Kidney (tissue), 14 donors: ENCODE measurements around the gene RPL10. TPM values are rescaled to one million over a fixed set of nuclear protein-coding genes. Genes with fewer than 3 reads are reported as not detected.

Experiments
- DNase-seq, 5 donors: peaks; one replicate each; pipeline ENCODE4 v3.0.0-alpha.2; 2013 to 2020
- FAIRE-seq: peaks from 2 replicates; lab custom pipeline; 2012; peaks lifted over from hg19 to GRCh38; lab: Jason Lieb, UNC
- H3K27ac ChIP-seq, 2 donors: one replicate each; pipeline ENCODE4 v1.7.0; 2013; ENCODE audit warnings: low read depth in 2 of 2, low read length in 2 of 2, inconsistent platforms in 1 of 2
- H3K27me3 ChIP-seq: one replicate; pipeline ENCODE4 v1.7.1; 2013; ENCODE audit warnings: low read length, inconsistent platforms; ENCODE audit not compliant: control insufficient read depth, insufficient read depth
- H3K36me3 ChIP-seq, 3 donors: one replicate each; pipeline versions ENCODE4 v1.7.0 to v1.7.1; 2013; ENCODE audit warnings: low read length in 3 of 3, control low read depth in 1 of 3, inconsistent platforms in 1 of 3; ENCODE audit not compliant: insufficient read depth in 3 of 3, control insufficient read depth in 2 of 3
- H3K4me1 ChIP-seq, 3 donors: one replicate each; pipeline versions ENCODE4 v1.7.0 to v1.7.1; 2013; ENCODE audit warnings: low read length in 3 of 3, inconsistent platforms in 1 of 3, low read depth in 1 of 3; ENCODE audit not compliant: control insufficient read depth in 2 of 3, insufficient read depth in 2 of 3
- H3K4me3 ChIP-seq, 3 donors: one replicate each; pipeline versions ENCODE4 v1.7.0 to v1.8.1; 2013; ENCODE audit warnings: low read length in 3 of 3, control low read depth in 1 of 3, inconsistent platforms in 1 of 3
- H3K9ac ChIP-seq, 3 donors: one replicate each; pipeline versions ENCODE4 v1.7.0 to v1.7.1; 2013; ENCODE audit warnings: low read length in 3 of 3, control low read depth in 1 of 3, inconsistent platforms in 1 of 3
- H3K9me3 ChIP-seq, 3 donors: one replicate each; pipeline versions ENCODE4 v1.7.0 to v1.7.1; 2013; ENCODE audit warnings: low read length in 3 of 3, control low read depth in 1 of 3, inconsistent platforms in 1 of 3; ENCODE audit not compliant: control insufficient read depth in 2 of 3, insufficient read depth in 1 of 3
- intact Hi-C: fragments of 100-400 bp; cut with DNase I; formaldehyde crosslinking; loops from one replicate; pipeline ENCODE4 v1.11.1; 2022
- polyA plus RNA-seq: library from polyadenylated mRNA; stranded (reverse); fragments of 350-450 nt; fragmentation: Illumina TruSeq; extraction: RNeasy Lipid Tissue Mini Kit (QIAGEN cat#74804); gene quantifications from one replicate; pipeline ENCODE4 v1.2.3, GENCODE V29; 2014; ENCODE audit warnings: low read depth, low replicate concordance; ENCODE audit not compliant: insufficient read depth
- total RNA-seq: library from RNA; stranded (reverse); fragmentation: NEBNext Ultra II Directional; extraction: Animal tissue kit (Norgen Biotek cat#: 25700); gene quantifications from one replicate; pipeline ENCODE4 v1.2.1, GENCODE V29; 2021
- TF ChIP-seq, protein P1 (sequence below): IDR thresholded peaks from 3 replicates; pipeline ENCODE4 v1.5.1; 2012; ENCODE audit warnings: mild to moderate bottlenecking, moderate library complexity, borderline replicate concordance; ENCODE audit not compliant: insufficient read depth; ENCODE audit errors: extremely low read depth
- donor health status: control.
- donor health status: control.
- donor health status: control.
- donor health status: control.
- donor health status: control.
- donor health status: DM: yes; HTN: yes; CAD: no.
- donor health status: Normal renal cell carcinoma (clear cell type).

The RPL10 gene
- total and polyA plus RNA-seq, 2 donors from 2014 or later, result 2,684 to 2,858 TPM

DNA sequence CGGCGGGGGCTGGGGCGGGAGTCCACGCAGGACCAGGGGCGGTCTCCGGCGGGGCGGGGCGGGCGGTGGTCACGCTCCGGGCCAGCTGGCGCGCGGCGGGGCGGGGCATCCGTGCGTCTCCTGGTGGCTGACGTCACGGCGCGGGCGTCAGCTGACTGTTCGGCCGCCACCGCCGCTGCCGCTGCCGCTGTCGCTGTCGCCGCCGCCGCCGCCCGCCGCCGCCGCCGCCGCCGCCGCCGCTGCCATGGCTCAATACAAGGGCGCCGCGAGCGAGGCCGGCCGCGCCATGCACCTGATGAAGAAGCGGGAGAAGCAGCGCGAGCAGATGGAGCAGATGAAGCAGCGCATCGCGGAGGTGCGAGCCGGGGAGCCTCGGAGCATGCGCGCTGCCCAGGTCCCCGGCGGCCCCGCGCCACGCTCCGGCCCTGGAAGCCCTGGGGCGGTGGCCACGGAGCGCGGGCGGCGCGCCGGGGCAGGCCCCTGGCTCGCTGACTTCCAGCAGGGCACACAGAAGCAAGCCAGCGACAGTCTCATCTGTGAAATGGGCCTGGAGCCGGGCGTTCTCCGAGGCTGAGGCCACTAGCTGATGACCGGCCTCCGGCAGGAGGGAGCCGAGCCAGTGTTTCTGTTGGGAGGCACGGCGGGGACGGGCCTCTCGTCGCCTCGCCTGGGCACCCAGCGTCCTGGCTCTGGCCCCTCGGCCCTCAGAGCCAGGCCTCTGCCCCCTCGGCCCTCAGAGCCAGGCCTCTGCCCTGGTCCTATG lies 46.0 kb downstream of the RPL10 start, which contains the start of gene FAM50A:
Gene FAM50A, plus strand, starts transcription at position 150 of the 763 bp plus-strand sequence. Its CDS starts 95 bp downstream, at position 245.
- Histone ChIP-seq H3K36me3 (peaks cover 0 to 12% (median 7%) of the 10 kb centered on the region in 3 donors), H3K4me3 (peak within 1 kb of the TSS in 2 of 3 donors; percentile 48 to 55), H3K27me3 (no peaks in the 10 kb centered on the region), H3K4me1 (peaks cover 0 to 10% (median 0%) of the 10 kb centered on the region in 3 donors), H3K27ac (peak within 1 kb of the TSS; percentile 53 to 86), H3K9ac (peak within 1 kb of the TSS in 2 of 3 donors; percentile 48 to 55), H3K9me3 (no peaks in the 10 kb centered on the region)
- intact Hi-C loops, result no loop called here
- FAIRE-seq (no peak), DNase-seq (peak; percentile 66 to 92 (median 80))
- TF ChIP-seq, protein P1, sequence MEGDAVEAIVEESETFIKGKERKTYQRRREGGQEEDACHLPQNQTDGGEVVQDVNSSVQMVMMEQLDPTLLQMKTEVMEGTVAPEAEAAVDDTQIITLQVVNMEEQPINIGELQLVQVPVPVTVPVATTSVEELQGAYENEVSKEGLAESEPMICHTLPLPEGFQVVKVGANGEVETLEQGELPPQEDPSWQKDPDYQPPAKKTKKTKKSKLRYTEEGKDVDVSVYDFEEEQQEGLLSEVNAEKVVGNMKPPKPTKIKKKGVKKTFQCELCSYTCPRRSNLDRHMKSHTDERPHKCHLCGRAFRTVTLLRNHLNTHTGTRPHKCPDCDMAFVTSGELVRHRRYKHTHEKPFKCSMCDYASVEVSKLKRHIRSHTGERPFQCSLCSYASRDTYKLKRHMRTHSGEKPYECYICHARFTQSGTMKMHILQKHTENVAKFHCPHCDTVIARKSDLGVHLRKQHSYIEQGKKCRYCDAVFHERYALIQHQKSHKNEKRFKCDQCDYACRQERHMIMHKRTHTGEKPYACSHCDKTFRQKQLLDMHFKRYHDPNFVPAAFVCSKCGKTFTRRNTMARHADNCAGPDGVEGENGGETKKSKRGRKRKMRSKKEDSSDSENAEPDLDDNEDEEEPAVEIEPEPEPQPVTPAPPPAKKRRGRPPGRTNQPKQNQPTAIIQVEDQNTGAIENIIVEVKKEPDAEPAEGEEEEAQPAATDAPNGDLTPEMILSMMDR, result no peak

DNA sequence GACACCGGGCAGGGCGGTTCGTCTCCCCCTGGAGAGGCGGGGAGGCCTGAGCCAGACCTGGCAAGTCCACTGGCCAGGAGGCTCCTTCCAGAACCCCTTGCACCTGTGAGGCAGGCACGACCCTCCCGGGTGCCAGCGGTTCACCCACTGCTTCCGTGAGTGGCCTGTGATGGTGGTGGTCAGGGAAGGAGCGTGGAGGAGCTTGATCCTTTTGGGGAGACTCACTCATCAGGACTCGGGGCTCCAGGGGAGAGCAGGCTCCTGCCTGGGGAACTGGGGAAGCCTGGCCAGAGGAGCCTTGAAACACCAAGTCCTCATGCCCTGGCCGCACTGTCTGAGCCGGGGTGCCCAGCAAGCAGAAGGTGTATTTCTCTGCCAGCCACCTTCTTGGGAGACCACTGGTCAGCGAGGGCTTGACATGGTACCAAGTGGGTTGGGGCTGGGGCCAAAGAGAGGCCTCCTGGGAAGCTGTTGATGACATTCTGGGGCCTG lies 46.6 kb downstream of the RPL10 start:
- H3K9ac ChIP-seq, result peak overlapping the region in 2 of 3 donors; percentile 48 to 55
- H3K27me3 ChIP-seq, result no peaks in the 10 kb centered on the region
- intact Hi-C loops, result no loop called here
- H3K4me3 ChIP-seq, result peak overlapping the region in 2 of 3 donors; percentile 45 to 55
- FAIRE-seq (no peak), DNase-seq (peak in 1 of 5 donors; percentile 78)
- no peaks in the 10 kb centered on the region for H3K9me3 ChIP-seq
- H3K27ac ChIP-seq, result peak overlapping the region in 1 of 2 donors; percentile 22
- H3K4me1 ChIP-seq, result peaks cover 0 to 10% (median 0%) of the 10 kb centered on the region in 3 donors
- H3K36me3 ChIP-seq, result peaks cover 0 to 12% (median 8%) of the 10 kb centered on the region in 3 donors
- TF ChIP-seq, protein P1, result no peak

DNA sequence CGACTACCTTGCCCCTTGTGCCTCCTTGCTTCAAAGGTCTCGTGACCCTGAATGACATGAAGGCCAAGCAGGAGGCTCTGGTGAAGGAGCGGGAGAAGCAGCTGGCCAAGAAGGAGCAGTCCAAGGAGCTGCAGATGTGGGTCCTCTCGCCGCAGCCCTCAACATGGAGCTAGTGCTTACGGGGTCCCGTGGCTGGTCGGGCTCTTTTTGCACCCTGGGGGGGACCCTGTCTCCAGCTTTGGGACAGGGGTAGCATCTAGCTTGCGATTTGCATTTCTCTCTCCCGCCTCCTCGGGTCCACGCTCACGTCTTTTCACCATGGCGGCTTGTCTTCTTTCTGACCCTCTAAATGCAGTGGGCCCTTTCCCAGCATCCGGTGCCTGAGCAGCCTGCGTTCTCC lies 47.6 kb downstream of the RPL10 start:
- H3K4me3 ChIP-seq, result no peak overlapping the region
- intact Hi-C loops, result no loop called here
- FAIRE-seq (no peak), DNase-seq (peak in 1 of 5 donors; percentile 66)
- peaks cover 0 to 10% (median 0%) of the 10 kb centered on the region in 3 donors for H3K4me1 ChIP-seq
- H3K27ac ChIP-seq, result no peak overlapping the region
- TF ChIP-seq, protein P1, result no peak
- H3K27me3 ChIP-seq, result no peaks in the 10 kb centered on the region
- H3K36me3 ChIP-seq, result peaks cover 0 to 11% (median 8%) of the 10 kb centered on the region in 3 donors
- H3K9me3 ChIP-seq, result no peaks in the 10 kb centered on the region
- no peak overlapping the region for H3K9ac ChIP-seq
